ENCODE measurements around the gene PDE6G.

Gene PDE6G

DNA sequence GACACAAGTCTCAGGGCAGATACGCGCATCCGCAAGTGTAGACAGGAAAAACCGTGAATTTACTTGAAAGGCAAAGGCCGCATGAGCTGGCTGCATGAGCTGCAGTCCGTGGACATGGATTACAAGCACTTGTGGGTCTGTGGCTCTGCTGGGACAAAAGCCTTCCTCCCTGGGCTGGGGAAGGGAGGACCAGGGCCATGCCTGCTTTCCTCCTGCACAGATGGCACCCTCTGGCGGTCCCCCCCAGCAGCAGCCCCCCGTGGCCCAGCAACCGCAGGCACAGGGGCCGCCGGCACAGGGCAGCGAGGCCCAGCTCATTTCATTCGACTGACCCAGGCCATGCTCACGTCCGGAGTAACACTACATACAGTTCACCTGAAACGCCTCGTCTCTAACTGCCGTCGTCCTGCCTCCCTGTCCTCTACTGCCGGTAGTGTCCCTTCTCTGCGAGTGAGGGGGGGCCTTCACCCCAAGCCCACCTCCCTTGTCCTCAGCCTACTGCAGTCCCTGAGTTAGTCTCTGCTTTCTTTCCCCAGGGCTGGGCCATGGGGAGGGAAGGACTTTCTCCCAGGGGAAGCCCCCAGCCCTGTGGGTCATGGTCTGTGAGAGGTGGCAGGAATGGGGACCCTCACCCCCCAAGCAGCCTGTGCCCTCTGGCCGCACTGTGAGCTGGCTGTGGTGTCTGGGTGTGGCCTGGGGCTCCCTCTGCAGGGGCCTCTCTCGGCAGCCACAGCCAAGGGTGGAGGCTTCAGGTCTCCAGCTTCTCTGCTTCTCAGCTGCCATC is 45.1 kb upstream of the PDE6G start (continued):
- TF ChIP-seq ZNF302 (tag by site-specific recombination; IDR thresholded peaks at IDR 0.05; ENCODE audit: low read depth): no peak
- no peak for TF ChIP-seq ZNF112 (tag by site-specific recombination; IDR thresholded peaks at IDR 0.05)
- TF ChIP-seq, protein P1, sequence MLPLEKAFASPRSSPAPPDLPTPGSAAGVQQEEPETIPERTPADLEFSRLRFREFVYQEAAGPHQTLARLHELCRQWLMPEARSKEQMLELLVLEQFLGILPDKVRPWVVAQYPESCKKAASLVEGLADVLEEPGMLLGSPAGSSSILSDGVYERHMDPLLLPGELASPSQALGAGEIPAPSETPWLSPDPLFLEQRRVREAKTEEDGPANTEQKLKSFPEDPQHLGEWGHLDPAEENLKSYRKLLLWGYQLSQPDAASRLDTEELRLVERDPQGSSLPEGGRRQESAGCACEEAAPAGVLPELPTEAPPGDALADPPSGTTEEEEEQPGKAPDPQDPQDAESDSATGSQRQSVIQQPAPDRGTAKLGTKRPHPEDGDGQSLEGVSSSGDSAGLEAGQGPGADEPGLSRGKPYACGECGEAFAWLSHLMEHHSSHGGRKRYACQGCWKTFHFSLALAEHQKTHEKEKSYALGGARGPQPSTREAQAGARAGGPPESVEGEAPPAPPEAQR (tag by site-specific recombination; IDR thresholded peaks at IDR 0.05): no peak
- no peak for TF ChIP-seq ZFHX2 (tag by site-specific recombination; conservative IDR thresholded peaks at IDR 0.05)
- no peak for TF ChIP-seq YY1 (tag by site-specific recombination; IDR thresholded peaks at IDR 0.05)
- no peak for TF ChIP-seq ZNF433 (tag by site-specific recombination; IDR thresholded peaks at IDR 0.05; ENCODE audit: low read depth)
- TF ChIP-seq, protein P2, sequence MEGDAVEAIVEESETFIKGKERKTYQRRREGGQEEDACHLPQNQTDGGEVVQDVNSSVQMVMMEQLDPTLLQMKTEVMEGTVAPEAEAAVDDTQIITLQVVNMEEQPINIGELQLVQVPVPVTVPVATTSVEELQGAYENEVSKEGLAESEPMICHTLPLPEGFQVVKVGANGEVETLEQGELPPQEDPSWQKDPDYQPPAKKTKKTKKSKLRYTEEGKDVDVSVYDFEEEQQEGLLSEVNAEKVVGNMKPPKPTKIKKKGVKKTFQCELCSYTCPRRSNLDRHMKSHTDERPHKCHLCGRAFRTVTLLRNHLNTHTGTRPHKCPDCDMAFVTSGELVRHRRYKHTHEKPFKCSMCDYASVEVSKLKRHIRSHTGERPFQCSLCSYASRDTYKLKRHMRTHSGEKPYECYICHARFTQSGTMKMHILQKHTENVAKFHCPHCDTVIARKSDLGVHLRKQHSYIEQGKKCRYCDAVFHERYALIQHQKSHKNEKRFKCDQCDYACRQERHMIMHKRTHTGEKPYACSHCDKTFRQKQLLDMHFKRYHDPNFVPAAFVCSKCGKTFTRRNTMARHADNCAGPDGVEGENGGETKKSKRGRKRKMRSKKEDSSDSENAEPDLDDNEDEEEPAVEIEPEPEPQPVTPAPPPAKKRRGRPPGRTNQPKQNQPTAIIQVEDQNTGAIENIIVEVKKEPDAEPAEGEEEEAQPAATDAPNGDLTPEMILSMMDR (tag by site-specific recombination; IDR thresholded peaks at IDR 0.05): peak; percentile 90
- TF ChIP-seq ZNF404 (tag by site-specific recombination; IDR thresholded peaks at IDR 0.05): no peak
- no peak for TF ChIP-seq ZNF292 (tag by site-specific recombination; IDR thresholded peaks at IDR 0.05; ENCODE audit: borderline replicate concordance, low read depth)
- TF ChIP-seq, protein P3, sequence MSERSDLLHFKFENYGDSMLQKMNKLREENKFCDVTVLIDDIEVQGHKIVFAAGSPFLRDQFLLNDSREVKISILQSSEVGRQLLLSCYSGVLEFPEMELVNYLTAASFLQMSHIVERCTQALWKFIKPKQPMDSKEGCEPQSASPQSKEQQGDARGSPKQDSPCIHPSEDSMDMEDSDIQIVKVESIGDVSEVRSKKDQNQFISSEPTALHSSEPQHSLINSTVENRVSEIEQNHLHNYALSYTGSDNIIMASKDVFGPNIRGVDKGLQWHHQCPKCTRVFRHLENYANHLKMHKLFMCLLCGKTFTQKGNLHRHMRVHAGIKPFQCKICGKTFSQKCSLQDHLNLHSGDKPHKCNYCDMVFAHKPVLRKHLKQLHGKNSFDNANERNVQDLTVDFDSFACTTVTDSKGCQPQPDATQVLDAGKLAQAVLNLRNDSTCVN (tag by site-specific recombination; optimal IDR thresholded peaks at IDR 0.05): no peak
- TF ChIP-seq ZNF223 (tag by site-specific recombination; IDR thresholded peaks at IDR 0.05): no peak
- no peak for TF ChIP-seq EGR2 (tag by site-specific recombination; IDR thresholded peaks at IDR 0.05; ENCODE audit: low read depth)
- TF ChIP-seq ZNF248 (tag by site-specific recombination; IDR thresholded peaks at IDR 0.05): no peak
- no peak for TF ChIP-seq ZNF560 (tag by site-specific recombination; IDR thresholded peaks at IDR 0.05; ENCODE audit: borderline replicate concordance)
- TF ChIP-seq ZBTB20 (tag by site-specific recombination; IDR thresholded peaks at IDR 0.05): no peak
- TF ChIP-seq, protein P4, sequence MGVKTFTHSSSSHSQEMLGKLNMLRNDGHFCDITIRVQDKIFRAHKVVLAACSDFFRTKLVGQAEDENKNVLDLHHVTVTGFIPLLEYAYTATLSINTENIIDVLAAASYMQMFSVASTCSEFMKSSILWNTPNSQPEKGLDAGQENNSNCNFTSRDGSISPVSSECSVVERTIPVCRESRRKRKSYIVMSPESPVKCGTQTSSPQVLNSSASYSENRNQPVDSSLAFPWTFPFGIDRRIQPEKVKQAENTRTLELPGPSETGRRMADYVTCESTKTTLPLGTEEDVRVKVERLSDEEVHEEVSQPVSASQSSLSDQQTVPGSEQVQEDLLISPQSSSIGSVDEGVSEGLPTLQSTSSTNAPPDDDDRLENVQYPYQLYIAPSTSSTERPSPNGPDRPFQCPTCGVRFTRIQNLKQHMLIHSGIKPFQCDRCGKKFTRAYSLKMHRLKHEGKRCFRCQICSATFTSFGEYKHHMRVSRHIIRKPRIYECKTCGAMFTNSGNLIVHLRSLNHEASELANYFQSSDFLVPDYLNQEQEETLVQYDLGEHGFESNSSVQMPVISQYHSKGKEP (tag by site-specific recombination; IDR thresholded peaks at IDR 0.05): 0 out of 2 replicates have a peak, but pooled peaks have one; percentile 49
- peak; percentile 79 for TF ChIP-seq GLIS1 (tag by site-specific recombination; IDR thresholded peaks at IDR 0.05)
- no peak for TF ChIP-seq ZNF629 (tag by site-specific recombination; IDR thresholded peaks at IDR 0.05)
- TF ChIP-seq, protein P5, sequence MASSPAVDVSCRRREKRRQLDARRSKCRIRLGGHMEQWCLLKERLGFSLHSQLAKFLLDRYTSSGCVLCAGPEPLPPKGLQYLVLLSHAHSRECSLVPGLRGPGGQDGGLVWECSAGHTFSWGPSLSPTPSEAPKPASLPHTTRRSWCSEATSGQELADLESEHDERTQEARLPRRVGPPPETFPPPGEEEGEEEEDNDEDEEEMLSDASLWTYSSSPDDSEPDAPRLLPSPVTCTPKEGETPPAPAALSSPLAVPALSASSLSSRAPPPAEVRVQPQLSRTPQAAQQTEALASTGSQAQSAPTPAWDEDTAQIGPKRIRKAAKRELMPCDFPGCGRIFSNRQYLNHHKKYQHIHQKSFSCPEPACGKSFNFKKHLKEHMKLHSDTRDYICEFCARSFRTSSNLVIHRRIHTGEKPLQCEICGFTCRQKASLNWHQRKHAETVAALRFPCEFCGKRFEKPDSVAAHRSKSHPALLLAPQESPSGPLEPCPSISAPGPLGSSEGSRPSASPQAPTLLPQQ (tag by site-specific recombination; IDR thresholded peaks at IDR 0.05): 0 out of 2 replicates have a peak, but pooled peaks have one; percentile 37
- TF ChIP-seq ZNF658 (tag by site-specific recombination; IDR thresholded peaks at IDR 0.05): no peak
- TF ChIP-seq ZNF175 (tag by site-specific recombination; IDR thresholded peaks at IDR 0.05): no peak
- TF ChIP-seq ZNF654 (tag by site-specific recombination; IDR thresholded peaks at IDR 0.05; ENCODE audit: low read depth): no peak
- no peak for TF ChIP-seq ZNF792 (tag by site-specific recombination; IDR thresholded peaks at IDR 0.05)
- TF ChIP-seq, protein P6, sequence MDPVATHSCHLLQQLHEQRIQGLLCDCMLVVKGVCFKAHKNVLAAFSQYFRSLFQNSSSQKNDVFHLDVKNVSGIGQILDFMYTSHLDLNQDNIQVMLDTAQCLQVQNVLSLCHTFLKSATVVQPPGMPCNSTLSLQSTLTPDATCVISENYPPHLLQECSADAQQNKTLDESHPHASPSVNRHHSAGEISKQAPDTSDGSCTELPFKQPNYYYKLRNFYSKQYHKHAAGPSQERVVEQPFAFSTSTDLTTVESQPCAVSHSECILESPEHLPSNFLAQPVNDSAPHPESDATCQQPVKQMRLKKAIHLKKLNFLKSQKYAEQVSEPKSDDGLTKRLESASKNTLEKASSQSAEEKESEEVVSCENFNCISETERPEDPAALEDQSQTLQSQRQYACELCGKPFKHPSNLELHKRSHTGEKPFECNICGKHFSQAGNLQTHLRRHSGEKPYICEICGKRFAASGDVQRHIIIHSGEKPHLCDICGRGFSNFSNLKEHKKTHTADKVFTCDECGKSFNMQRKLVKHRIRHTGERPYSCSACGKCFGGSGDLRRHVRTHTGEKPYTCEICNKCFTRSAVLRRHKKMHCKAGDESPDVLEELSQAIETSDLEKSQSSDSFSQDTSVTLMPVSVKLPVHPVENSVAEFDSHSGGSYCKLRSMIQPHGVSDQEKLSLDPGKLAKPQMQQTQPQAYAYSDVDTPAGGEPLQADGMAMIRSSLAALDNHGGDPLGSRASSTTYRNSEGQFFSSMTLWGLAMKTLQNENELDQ (tag by site-specific recombination; IDR thresholded peaks at IDR 0.05; ENCODE audit: low read depth): no peak
- TF ChIP-seq MYNN (tag by site-specific recombination; IDR thresholded peaks at IDR 0.05; ENCODE audit: borderline replicate concordance): no peak; the same call in 1 of the 2 replicates
- TF ChIP-seq, protein P7, sequence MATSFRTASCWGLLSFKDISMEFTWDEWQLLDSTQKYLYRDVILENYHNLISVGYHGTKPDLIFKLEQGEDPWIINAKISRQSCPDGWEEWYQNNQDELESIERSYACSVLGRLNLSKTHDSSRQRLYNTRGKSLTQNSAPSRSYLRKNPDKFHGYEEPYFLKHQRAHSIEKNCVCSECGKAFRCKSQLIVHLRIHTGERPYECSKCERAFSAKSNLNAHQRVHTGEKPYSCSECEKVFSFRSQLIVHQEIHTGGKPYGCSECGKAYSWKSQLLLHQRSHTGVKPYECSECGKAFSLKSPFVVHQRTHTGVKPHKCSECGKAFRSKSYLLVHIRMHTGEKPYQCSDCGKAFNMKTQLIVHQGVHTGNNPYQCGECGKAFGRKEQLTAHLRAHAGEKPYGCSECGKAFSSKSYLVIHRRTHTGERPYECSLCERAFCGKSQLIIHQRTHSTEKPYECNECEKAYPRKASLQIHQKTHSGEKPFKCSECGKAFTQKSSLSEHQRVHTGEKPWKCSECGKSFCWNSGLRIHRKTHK (tag by site-specific recombination; IDR thresholded peaks at IDR 0.05): no peak
- TF ChIP-seq WT1 (tag by site-specific recombination; IDR thresholded peaks at IDR 0.05): peak; percentile 17; the same call in 1 of the 2 replicates
- TF ChIP-seq KLF8 (tag by site-specific recombination; IDR thresholded peaks at IDR 0.05): no peak
- no peak for TF ChIP-seq ZNF768 (tag by site-specific recombination; IDR thresholded peaks at IDR 0.05)
